H1 (cell line): ENCODE data around the gene NDUFA11. TPM values are rescaled to one million over a fixed set of nuclear protein-coding genes. Genes with fewer than 3 reads are reported as not detected.

ENCODE experiments used
- EP300 ChIP-seq, 2 experiments: IDR thresholded peaks; 1 replicate in 1 of 2; 2 replicates in 1 of 2; pipeline ENCODE4 v1.6.1; 2011 to 2012; ENCODE audit warnings: low read depth in 2 of 2, low read length in 2 of 2, mild to moderate bottlenecking in 2 of 2, borderline replicate concordance in 1 of 2, inconsistent platforms in 1 of 2, moderate library complexity in 1 of 2
- HDAC6 ChIP-seq: IDR thresholded peaks from one replicate; pipeline ENCODE4 v1.7.1; 2012; ENCODE audit warnings: low read depth, mild to moderate bottlenecking, inconsistent platforms, low read length, moderate library complexity
- NRF1 ChIP-seq: IDR thresholded peaks from 2 replicates; pipeline ENCODE4 v1.6.1; 2011; ENCODE audit warnings: mild to moderate bottlenecking, low read depth, low read length, improper control_type of control experiment
- RAD21 ChIP-seq, 2 experiments: IDR thresholded peaks in 1 of 2; conservative IDR thresholded peaks in 1 of 2; 2 replicates each; pipeline ENCODE4 v1.6.1; 2011; ENCODE audit warnings: low read depth in 2 of 2, low read length in 2 of 2, improper control_type of control experiment in 1 of 2, inconsistent platforms in 1 of 2, mild to moderate bottlenecking in 1 of 2, moderate library complexity in 1 of 2
- polyA plus RNA-seq, 7 experiments: library from polyadenylated mRNA; depleted of rRNA in 3 of 7; stranded (reverse) in 5 of 7; unstranded in 2 of 7; fragments of >200 nt in 5 of 7; fragments of 200-250 nt in 2 of 7; gene quantifications; 1 replicate in 5 of 7; 2 replicates in 1 of 7; 4 replicates in 1 of 7; pipeline versions ENCODE4 v1.2.1 to v1.2.3, GENCODE V29; 2011 to 2013; ENCODE audit warnings: missing spikeins in 2 of 7, mixed read lengths in 2 of 7
- total RNA-seq: library from RNA; stranded (reverse); fragmentation: NEBNext Ultra II Directional; extraction: Animal tissue kit (Norgen Biotek cat#: 25700); gene quantifications from 2 replicates; pipeline ENCODE4 v1.2.1, GENCODE V29; 2021

NDUFA11 gene
- total and polyA plus RNA-seq, 2 of the 8 experiments (the other 6 are each of a cell fraction or from before 2014, with no cell fraction given): 205 to 1,037 TPM

GRCh38 chr19:5900976-5901375 lies 2.6 kb downstream of the NDUFA11 start (continued):
- TF ChIP-seq NRF1 (no peak), EP300 (IDR thresholded peaks at IDR 0.05; ENCODE audit: borderline replicate concordance in 1 of 2, low read depth in 2 of 2, low read length in 2 of 2) (no peak), RAD21 (IDR thresholded peaks at IDR 0.05 in 1 of 2, conservative IDR thresholded peaks at IDR 0.05 in 1 of 2; ENCODE audit: low read depth in 2 of 2, low read length in 2 of 2) (no peak), HDAC6 (no peak)
